HG02943 (cell line): ENCODE data around the gene MKS1.

Source experiments
- ATAC-seq: cut with Tn5 transposase; IDR thresholded peaks from one replicate; pipeline ENCODE4 v1.9.1; 2021; ENCODE audit warnings: mild to moderate bottlenecking, low read depth, moderate library complexity; ENCODE audit not compliant: unreplicated experiment

The MKS1 gene

GRCh38 chr17:58245428-58246103, 26.5 kb upstream of the MKS1 start:
- no peak for ATAC-seq

DNA sequence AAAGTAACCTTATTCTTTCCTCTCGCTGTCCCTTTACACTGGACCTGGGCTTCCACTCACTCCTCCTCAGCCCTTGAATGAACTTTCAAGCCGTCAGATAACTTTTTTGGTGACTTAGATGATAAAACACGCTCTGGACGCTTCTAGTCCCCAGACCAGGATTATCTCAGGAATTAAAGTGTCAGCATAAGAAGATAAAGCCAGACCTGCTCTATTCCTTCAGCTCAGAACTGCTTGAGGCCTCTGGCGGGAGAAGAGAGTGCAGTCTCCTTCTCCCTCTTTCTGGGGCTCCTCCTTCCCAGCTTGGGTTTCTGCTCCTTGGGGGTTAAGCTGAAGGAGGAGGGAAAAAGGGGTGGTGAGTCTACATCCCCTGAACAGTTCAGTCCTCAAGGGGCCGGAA, 25.9 kb upstream of the MKS1 start:
- no peak for ATAC-seq

DNA sequence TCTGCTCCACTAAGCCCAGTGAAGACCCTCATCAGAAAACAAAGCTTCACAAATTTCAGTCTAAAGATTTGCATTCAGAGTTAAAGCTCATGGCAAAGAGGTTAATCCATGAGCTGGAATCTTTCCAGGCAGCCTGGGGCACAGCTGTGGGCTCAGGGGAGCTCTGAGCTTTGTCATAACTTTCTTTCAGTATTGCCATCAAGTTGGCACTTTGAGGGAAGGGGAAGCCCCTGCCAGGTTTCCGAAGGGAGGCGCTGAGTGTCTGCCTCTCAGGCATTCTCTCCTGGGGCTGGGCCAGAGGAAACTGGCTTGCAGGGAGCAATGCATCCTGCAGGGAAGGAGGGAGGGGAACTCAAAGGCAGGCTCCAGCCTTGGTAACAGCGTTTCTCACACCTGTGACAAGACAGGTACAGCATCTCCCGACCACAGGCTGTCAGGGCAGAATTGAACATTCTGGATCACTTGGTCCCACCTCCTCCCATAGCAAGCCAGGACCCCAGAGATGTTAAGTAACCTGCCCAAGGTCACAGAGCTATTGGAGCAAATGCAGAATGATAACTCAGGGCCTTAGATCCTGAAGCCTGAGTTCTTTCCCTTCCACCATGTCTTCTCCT, 23.2 kb upstream of the MKS1 start:
- no peak for ATAC-seq

DNA sequence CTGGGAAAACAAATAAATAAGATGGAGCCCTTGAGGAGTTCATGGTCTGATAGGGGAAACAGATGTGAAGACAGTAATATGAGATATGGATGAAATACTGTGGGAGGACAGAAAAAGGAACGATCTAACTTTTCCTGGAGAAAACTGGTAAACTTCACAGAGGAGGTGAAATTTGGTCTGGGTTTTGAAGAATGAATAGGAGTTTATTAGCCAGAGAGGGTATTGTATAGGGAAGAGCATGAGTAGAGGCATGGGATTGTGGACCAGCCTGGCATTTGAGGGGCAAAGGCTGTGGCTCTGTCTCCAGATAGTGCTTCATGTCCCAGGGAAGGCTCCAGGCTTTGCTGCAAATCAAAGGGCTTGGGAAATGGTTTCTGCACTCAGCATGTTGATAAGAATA, 20.9 kb upstream of the MKS1 start:
- ATAC-seq, result no peak

DNA sequence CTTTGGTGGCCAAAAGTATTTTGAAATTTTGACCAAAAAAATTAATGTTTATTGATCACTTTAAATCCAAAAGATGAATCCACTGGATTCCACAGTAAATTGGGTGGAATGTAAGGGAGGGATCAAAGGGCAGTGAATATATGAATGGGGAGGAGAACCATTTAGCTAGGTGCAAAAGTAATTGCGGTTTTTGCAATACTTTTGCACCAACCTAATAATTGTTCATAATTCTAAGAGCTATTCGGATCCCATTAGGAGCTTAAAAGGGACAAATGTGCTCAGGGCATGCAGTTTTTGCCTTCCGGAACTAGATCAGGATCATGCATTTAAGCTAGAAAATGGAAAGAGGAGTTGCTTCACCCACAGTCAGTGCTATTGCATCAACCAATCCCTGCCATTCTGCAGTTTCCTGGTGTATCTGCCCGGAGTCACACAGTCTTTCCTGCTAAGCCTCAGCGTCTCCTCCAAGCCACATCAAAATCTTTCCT, 19.1 kb upstream of the MKS1 start, which contains the start of gene LPO:
Gene LPO (plus strand): TSS at position 438 of the 488 bp plus-strand sequence. CDS start 4,396 bp downstream, outside the sequence.
- no peak for ATAC-seq

DNA sequence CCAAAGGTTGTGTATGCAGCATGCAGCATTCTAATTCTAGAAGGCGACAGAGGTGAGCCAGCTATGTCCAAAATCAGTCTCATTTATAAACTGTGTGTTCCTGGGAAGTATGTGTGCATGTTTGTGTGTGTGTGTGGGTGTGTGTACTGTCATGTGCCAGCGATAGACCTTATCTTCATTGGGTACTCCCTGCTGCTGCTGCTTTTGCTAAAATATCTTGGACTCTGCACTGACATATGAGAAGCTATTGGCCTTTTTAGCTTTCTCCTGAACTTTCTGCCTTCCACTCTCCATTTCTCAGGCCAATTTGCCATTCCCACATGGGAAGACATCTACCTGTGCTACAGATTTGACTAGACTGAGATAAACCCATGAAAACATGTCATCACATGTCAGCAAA, 17.3 kb upstream of the MKS1 start:
- no peak for ATAC-seq

DNA sequence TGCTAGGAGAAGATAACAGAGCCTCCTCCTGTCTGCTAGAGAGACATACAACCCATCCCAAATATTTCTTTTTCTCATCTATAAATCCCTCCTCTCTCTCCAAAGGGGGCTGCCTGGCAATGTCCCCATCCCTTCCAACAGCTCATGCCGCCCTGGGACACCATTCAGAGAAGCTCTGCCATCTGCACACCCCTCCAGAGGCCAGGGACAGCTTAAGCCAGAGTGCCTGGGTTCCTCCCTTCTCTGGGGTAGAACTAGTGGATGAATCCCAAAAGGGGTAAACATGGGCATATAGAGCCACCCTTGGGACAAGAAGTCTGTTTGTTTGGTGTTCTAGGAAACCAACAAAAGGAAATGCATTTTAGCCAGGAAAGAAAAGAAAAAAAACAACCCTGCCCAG, 16.8 kb upstream of the MKS1 start:
- ATAC-seq, result no peak

DNA sequence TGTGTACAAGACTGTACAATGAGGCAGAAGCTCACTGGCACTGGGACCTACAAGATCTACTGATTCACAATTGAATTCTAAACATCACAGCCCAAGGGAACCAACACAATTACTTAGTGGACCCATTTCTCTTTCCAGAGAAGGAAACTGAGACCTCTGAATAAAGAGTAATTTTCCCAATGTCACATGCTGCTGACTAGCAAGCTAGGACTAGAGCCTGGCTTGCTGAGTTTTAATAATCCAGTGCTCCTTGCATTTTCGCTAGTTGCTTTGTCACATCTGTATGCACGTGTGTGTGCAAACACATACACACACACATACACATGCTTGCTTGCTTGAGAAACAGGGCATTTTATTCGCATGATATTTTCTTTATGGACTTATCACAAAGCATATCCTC, 15.5 kb upstream of the MKS1 start:
- no peak for ATAC-seq

- no peak for ATAC-seq
Observed at GRCh38 chr17:58233543-58233942, 14.5 kb upstream of the MKS1 start.

- peak; percentile 78 for ATAC-seq
Observed at GRCh38 chr17:58232707-58233156, 13.7 kb upstream of the MKS1 start.

DNA sequence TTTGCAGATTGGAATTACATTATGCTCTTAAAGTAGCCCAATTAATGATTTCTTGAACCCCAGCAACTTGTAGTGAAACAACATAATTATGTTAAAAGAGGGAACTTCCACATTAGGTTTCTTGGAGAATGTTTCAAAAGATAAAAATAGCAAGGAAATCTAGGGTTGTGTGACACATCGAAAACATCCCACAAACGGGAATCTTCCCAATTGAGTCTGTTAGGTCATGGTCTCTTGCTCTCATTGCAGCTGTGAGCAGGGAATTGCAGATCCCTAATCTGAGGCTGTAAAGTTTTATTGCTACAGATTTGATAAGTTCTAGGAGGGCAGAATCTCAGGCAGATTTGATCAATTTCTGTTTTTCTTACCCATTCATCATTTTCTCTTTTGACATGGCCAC, 12.6 kb upstream of the MKS1 start:
- no peak for ATAC-seq

DNA sequence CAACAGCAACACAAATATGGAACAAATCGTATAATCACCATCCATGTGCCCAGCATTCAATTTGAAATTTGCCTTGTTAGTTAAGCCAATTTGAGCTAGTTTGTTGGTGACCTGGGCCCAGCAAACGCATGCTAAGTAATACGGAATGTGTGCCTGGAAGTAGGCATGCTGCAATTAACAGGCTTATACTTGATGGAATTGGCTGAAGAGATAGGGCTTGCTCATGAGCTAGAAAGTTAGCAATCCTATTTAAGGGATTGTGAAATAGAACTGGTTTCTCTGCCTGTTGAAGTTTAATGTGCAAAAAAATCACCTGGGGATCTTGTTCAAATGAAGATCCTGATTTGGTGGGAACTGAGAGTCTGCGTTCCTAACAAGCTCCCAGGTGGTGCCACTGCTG, 10.8 kb upstream of the MKS1 start:
- no peak for ATAC-seq

DNA sequence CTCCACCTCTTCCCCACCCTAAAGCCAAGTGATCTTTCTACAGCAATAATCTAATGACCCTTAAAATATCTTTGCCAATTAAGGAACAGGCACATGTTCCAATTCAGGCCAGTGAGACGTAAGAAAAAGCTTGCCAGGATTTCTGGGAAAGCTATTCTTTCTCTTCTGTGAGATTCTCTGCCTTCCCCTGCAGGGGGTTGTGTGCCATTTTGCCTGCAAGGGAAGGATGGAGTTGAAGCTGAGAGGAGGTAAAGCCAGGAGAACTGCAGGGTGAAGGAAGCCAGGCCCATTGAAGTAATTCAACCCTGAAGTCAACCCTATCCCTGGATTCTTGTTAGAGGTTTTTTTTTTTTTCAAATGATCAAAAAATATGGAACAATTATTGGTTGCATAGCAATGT, 10.3 kb upstream of the MKS1 start:
- ATAC-seq, result no peak

GRCh38 chr17:58228679-58229078, 9.6 kb upstream of the MKS1 start:
- no peak for ATAC-seq

GRCh38 chr17:58227733-58228132, 8.7 kb upstream of the MKS1 start:
- ATAC-seq, result no peak

DNA sequence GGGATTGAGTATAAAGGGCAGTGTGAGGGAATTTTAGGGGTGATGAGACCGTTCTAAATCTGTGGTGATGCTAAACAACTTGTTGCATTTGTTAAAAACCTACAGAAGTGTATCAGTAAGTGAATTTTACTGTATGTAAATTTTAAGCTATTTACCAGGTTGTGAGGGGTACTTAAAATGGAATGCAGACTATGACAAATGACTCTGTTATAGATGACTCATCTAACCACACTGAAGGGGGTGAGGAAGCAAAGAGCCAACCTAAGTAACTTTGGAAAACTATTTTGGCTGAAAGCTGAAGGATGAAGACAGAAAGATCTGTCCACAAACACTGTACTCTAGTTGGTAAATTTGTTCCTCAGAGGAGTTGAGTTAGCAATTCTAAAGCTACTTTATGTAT, 5.3 kb upstream of the MKS1 start:
- ATAC-seq, result no peak

- ATAC-seq, result no peak
Observed at GRCh38 chr17:58219789-58220183, 731 bp upstream of the MKS1 start.

DNA sequence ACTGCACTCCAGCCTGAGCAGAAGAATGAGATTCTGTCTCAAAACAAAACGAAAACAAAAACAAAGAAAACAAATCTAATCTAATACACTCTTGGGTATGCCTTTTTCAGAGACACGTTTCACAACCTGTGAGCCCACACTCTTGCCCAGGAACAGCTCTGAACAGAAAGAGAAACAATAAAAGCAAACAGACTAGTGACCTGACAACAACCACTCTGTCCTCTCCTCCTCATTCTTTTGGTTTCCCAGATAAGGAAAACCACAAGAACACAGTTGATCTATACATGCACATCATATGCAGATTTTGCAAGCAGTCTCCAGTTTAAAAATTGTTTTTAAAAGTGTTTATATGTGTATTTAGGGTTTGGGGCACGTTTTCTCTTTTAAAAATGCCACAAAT, 1.3 kb downstream of the MKS1 start:
- ATAC-seq, result no peak

DNA sequence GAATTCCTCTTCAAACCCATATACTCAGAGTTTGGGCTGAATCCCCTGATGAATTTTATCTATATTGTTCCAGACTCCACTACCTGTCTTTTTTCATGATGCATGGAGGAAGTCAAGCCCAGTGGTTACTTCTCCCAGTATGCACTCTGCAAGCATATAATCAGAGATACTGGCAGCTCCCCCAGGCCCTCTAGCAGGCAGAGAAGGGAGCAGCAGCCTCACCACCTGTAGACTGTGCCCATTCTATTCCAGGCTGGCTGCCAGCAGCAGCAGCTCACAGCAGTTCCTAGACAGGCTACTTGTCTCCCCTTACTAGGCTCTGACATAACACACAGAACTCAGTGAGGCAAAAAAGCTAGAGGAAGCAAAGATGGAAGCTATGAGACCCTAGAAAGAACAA, 3.4 kb downstream of the MKS1 start:
- ATAC-seq, result no peak

GRCh38 chr17:58210922-58211321, 8.1 kb downstream of the MKS1 start:
- ATAC-seq, result no peak

DNA sequence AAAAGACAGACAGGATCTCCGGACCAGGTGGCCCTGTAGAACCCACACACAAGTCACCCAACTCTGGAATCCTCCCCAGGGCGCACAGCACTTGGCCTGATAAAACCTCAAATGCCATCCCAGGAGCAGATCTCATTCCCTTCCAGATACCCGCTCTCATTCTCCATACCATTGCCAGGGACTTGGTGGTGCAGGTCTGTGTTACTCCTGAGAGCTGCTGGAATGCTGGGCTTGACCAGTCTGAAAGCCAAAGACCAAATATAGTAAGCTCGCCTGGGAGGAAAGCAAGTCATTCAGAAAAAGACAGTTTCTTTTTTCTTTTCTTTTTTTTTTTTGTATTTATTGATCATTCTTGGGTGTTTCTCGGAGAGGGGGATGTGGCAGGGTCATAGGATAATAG, 10.7 kb downstream of the MKS1 start:
- ATAC-seq, result no peak

- no peak for ATAC-seq
Observed at GRCh38 chr17:58207451-58207850, 11.6 kb downstream of the MKS1 start.
